ENCODE measurements around the gene ADH1C.
"Not testable (repeated sequence)": the region's sequence is repeated elsewhere in the genome, so short reads cannot be mapped to it uniquely, and the experiment has no call there.

The ADH1C gene

DNA sequence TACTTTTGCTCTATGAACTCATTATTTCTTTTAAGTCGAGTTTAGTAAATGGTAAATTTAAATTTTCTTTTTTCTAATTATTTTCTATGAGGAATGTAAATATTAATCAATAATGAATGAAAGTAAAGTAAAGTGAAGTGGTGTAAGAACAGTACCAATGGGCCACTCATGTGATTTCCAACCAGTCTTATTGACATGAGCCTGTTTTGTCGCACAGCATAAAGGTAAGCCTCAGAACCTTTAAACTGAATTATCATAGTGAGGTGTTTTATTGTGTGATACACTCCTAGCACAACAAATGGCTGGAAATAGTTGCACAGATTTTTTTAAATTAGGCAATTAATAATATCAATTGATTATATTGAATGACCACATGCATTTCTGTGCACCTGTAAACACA, 1.1 kb downstream of the ADH1C start:
- Mint-ChIP-seq H3K4me1 (peaks cover 6% of the 10 kb centered on the region), H3K9me3 (peaks cover 24% of the 10 kb centered on the region), H3K27ac (no peak overlapping the region), H3K27me3 (ENCODE audit: low read depth, poor library complexity) (no peaks in the 10 kb centered on the region), H3K4me3 (no peak overlapping the region), H3K36me3 (ENCODE audit: low read depth) (no peaks in the 10 kb centered on the region)
- TF ChIP-seq, protein P1, sequence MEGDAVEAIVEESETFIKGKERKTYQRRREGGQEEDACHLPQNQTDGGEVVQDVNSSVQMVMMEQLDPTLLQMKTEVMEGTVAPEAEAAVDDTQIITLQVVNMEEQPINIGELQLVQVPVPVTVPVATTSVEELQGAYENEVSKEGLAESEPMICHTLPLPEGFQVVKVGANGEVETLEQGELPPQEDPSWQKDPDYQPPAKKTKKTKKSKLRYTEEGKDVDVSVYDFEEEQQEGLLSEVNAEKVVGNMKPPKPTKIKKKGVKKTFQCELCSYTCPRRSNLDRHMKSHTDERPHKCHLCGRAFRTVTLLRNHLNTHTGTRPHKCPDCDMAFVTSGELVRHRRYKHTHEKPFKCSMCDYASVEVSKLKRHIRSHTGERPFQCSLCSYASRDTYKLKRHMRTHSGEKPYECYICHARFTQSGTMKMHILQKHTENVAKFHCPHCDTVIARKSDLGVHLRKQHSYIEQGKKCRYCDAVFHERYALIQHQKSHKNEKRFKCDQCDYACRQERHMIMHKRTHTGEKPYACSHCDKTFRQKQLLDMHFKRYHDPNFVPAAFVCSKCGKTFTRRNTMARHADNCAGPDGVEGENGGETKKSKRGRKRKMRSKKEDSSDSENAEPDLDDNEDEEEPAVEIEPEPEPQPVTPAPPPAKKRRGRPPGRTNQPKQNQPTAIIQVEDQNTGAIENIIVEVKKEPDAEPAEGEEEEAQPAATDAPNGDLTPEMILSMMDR (IDR thresholded peaks at IDR 0.05), result no peak
- DNase-seq, result no peak

- H3K27me3 Mint-ChIP-seq (ENCODE audit: low read depth, poor library complexity), result peaks cover 3% of the 10 kb centered on the region
- H3K27ac Mint-ChIP-seq, result no peak overlapping the region
- no peaks in the 10 kb centered on the region for H3K36me3 Mint-ChIP-seq (ENCODE audit: low read depth)
- peaks cover 6% of the 10 kb centered on the region for H3K4me1 Mint-ChIP-seq
- TF ChIP-seq, protein P1 (IDR thresholded peaks at IDR 0.05), result no peak
- no peak overlapping the region for H3K4me3 Mint-ChIP-seq
- DNase-seq, result no peak
- peaks cover 8% of the 10 kb centered on the region for H3K9me3 Mint-ChIP-seq
These were observed 3.2 kb downstream of the ADH1C start for GRCh38 chr4:99349338-99349737.

DNA sequence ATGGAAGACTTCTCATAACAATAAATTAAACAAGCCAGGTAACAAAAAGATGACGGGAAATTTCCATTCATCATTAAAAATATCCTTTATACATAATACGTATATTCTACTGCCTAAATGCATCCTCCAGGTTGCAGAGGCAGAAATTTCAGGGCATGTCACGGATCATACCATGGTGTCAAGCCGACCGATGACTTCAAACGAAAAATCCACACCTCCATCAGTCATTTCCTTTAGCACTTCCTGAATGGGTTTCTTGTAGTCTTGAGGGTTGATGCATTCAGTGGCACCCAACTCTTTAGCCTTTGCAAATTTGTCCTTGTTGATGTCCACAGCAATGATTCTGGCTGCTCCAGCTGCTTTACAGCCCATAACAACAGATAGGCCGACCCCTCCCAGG, 9.9 kb downstream of the ADH1C start:
- H3K36me3 Mint-ChIP-seq (ENCODE audit: low read depth); H3K9me3 Mint-ChIP-seq; H3K4me3 Mint-ChIP-seq; H3K4me1 Mint-ChIP-seq; DNase-seq; H3K27me3 Mint-ChIP-seq (ENCODE audit: low read depth, poor library complexity); H3K27ac Mint-ChIP-seq: not testable (repeated sequence)

DNA sequence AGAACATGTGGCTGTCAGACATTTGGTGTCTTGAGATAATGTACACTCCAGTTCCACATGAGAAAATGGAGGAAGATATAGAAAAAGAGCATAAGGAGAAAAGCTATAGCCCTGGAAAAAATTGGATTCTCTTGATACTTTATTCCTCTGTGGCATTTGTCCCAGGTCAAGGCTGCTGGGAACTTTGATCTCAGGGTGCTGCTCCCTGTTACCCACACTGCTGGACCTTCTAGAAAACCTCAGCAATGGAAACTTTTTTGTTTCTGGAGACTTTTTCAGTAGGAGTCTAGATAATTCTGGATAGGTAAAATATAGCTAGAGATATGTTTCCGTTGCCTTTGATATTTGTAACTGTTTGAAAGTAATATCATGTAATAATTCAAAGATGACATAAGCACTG, 11.1 kb downstream of the ADH1C start:
- Mint-ChIP-seq H3K9me3 (no peaks in the 10 kb centered on the region), H3K4me1 (no peaks in the 10 kb centered on the region), H3K27me3 (ENCODE audit: low read depth, poor library complexity) (peaks cover 9% of the 10 kb centered on the region), H3K36me3 (ENCODE audit: low read depth) (no peaks in the 10 kb centered on the region), H3K27ac (no peak overlapping the region), H3K4me3 (no peak overlapping the region)
- TF ChIP-seq, protein P1 (IDR thresholded peaks at IDR 0.05), result no peak
- DNase-seq, result no peak

GRCh38 chr4:99339172-99339571, 13.4 kb downstream of the ADH1C start:
- TF ChIP-seq, protein P1 (IDR thresholded peaks at IDR 0.05), result no peak
- H3K27me3 Mint-ChIP-seq (ENCODE audit: low read depth, poor library complexity), result peaks cover 6% of the 10 kb centered on the region
- no peaks in the 10 kb centered on the region for H3K36me3 Mint-ChIP-seq (ENCODE audit: low read depth)
- no peaks in the 10 kb centered on the region for H3K9me3 Mint-ChIP-seq
- H3K4me3 Mint-ChIP-seq, result no peak overlapping the region
- DNase-seq, result no peak
- no peaks in the 10 kb centered on the region for H3K4me1 Mint-ChIP-seq
- H3K27ac Mint-ChIP-seq, result no peak overlapping the region

- Mint-ChIP-seq H3K4me3 (no peak overlapping the region), H3K9me3 (no peaks in the 10 kb centered on the region), H3K27me3 (ENCODE audit: low read depth, poor library complexity) (peaks cover 4% of the 10 kb centered on the region), H3K36me3 (ENCODE audit: low read depth) (no peaks in the 10 kb centered on the region), H3K4me1 (no peaks in the 10 kb centered on the region), H3K27ac (no peak overlapping the region)
- no peak for DNase-seq
- TF ChIP-seq, protein P1 (IDR thresholded peaks at IDR 0.05), result no peak
These were observed 16.0 kb downstream of the ADH1C start for GRCh38 chr4:99336553-99336952.

Data from nephron progenitor cell (in vitro differentiated cells).